Urothelium cell line (cell line): ENCODE results near the gene JADE2.

ENCODE experiments used
- DNase-seq: peaks from one replicate; pipeline ENCODE4 v3.0.0; 2011; ENCODE audit warnings: low spot score, mixed read lengths
- FAIRE-seq: peaks from 2 replicates; lab custom pipeline; 2011; peaks lifted over from hg19 to GRCh38; lab: Jason Lieb, UNC

JADE2 gene

GRCh38 chr5:134611515-134611914 is 86.0 kb downstream of the JADE2 start:
- FAIRE-seq, result no peak
- no peak for DNase-seq

DNA sequence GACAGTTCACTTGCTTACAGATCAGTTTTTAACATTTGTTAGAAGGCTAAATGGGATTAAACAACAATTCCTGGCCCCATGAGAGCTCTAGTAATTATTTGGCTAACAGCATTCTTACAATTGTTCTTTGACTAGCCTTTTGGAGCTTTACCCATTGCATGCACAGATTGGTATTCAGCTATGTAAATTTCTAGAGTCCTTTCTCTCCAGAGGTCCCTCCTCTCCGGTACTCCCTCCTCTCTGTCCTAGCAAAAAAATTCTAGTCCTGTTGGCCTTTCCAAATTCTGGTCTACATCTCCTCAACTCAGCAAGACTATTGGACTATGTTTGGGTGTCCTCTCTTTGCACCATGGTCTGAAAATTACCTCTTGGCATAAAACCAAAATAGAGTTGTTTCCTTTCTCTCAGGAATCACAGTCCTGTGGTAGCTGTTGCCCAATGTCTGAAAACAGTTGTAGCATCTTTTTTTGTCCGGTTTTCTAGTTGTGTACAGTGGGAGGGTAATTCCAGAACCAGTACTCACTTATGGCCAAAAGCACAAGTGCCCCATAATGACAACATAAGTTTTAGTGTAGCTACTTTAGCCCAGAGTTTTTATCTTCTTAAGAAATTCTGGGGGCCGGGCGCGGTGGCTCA is 89.1 kb downstream of the JADE2 start:
- FAIRE-seq, result no peak
- DNase-seq, result no peak

DNA sequence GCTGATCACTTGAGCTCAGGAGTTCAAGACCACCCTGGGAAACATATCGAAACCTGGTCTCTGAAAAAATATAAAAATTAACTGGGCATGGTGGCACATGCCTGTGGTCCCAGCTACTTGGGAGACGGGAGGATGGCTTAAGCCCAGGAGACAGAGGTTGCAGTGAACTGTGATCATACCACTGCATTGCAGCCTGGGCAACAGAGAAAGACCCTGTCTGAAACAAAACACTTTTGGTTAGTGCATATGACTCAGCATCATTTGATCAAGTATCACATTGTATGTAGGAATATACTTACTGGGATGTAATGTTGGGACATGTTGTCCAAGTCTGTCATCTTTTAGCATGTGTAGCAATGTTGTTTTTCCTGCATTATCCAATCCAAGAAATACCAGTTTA is 95.2 kb downstream of the JADE2 start:
- FAIRE-seq, result no peak
- no peak for DNase-seq

- DNase-seq, result no peak
- FAIRE-seq, result no peak
Measured at GRCh38 chr5:134625559-134625958, 100.1 kb downstream of the JADE2 start.

DNA sequence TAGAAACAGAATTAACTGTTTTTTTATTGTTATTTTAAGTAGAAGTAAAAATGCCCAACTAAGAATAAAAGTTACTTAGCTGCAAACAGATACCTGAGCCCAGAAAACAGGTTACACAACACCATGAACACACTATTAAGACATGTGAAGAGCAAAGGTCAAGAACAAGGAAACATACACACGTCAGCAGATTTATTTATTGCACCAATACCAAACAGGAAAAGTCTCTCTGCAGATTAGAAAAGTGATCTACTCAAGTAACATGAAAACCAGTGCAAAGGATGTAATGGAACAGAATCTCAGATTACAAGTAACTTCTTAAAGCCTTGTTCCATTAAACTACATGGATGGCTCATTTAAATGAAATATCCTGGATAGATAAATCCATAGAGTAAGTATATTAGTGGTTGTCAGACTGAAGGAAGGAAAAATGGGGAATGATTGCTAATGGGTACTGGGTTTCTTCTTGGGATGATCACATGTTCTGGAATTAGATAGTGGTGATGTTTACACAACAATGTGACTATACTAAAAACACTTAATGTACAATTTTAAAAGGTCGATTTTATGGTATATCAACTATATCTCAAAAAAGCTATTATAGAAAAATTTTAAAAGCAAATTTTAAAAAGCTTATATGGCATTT is 101.0 kb downstream of the JADE2 start:
- DNase-seq (no peak), FAIRE-seq (no peak)
